Right lobe of liver (tissue), 6 donors: ENCODE results near the gene ATOX1. TPM values are rescaled to one million over a fixed set of nuclear protein-coding genes. Genes with fewer than 3 reads are reported as not detected.

ENCODE experiments used
- ATAC-seq, 4 donors: fragments of 200-7000 bp; cut with Tn5 transposase; one replicate each; pipeline ENCODE4 v1.9.1; 2020; ENCODE audit warnings: mild to moderate bottlenecking in 4 of 4, moderate library complexity in 4 of 4
- DNase-seq, 3 donors: peaks; one replicate each; pipeline ENCODE4 v3.0.0-alpha.2; 2020
- H3K27ac ChIP-seq, 3 donors: fragments of 200-600 bp; one replicate each; pipeline ENCODE4 v1.8.0; 2022
- H3K27me3 ChIP-seq, 2 donors: fragments of 200-600 bp; one replicate each; pipeline ENCODE4 v1.8.0; 2022
- H3K36me3 ChIP-seq, 4 donors: fragments of 200-600 bp; sonication (generic) in 1 of 4; one replicate each; pipeline versions ENCODE4 v1.5.1 to v1.8.0; 2017 to 2022; ENCODE audit warnings: control low read depth in 1 of 4
- H3K4me1 ChIP-seq, 4 donors: fragments of 200-600 bp; sonication (generic) in 1 of 4; one replicate each; pipeline versions ENCODE4 v1.5.1 to v1.8.0; 2017 to 2022; ENCODE audit warnings: control low read depth in 1 of 4
- H3K4me3 ChIP-seq, 3 donors: fragments of 200-600 bp; one replicate each; pipeline ENCODE4 v1.8.0; 2022
- H3K9me3 ChIP-seq, 4 donors: fragments of 200-600 bp; sonication (generic) in 1 of 4; one replicate each; pipeline versions ENCODE4 v1.5.1 to v1.8.0; 2017 to 2022; ENCODE audit warnings: control low read depth in 1 of 4
- POLR2A ChIP-seq: fragments of 450-650 bp; IDR thresholded peaks from one replicate; pipeline ENCODE4 v1.6.1; 2017; ENCODE audit warnings: antibody characterized with exemption, mild to moderate bottlenecking
- WGBS: methylation state at CpG from one replicate; pipeline ENCODE4 v1.1.6; 2018; ENCODE audit warnings: low coverage, low lambda C conversion rate; ENCODE audit not compliant: insufficient coverage; ENCODE audit errors: missing lambda C conversion rate; 5-methylcytosine and 5-hydroxymethylcytosine counted together
- intact Hi-C, 2 donors: fragments of 100-400 bp; cut with DNase I; formaldehyde crosslinking; loops; one replicate each; pipeline versions ENCODE4 v1.11.2 to v1.14.1; 2022
- total RNA-seq, 6 experiments: library from RNA; depleted of rRNA in 2 of 6; stranded (reverse); fragments of >200 nt in 2 of 6; fragmentation: NEBNext Ultra II Directional in 3 of 6; extraction: Animal tissue kit (Norgen Biotek cat#: 25700) in 3 of 6; gene quantifications; one replicate each; pipeline versions ENCODE4 v1.1.0 to v1.2.4, GENCODE V29; 2016 to 2023
- TF ChIP-seq, protein P1 (sequence below), 4 donors: fragments of 200-600 bp in 3 of 4; fragments of 450-650 bp in 1 of 4; IDR thresholded peaks; one replicate each; pipeline versions ENCODE4 v1.5.1 to v1.8.0; 2016 to 2022; ENCODE audit warnings: antibody characterized with exemption in 4 of 4, mild to moderate bottlenecking in 2 of 4
- donor health status: DM: no; HTN: yes; CAD: no.
- donor health status: DM: no; HTN: no; CAD: no.
- donor health status: DM: no; HTN: no; CAD: no.
- donor health status: DM: no; HTN: yes; CAD: no.
- donor health status: DM: no; HTN: yes; CAD: no.

The ATOX1 gene
- total RNA-seq, 6 experiments from 2014 or later, result 83.1 to 177 (median 96.7) TPM

DNA sequence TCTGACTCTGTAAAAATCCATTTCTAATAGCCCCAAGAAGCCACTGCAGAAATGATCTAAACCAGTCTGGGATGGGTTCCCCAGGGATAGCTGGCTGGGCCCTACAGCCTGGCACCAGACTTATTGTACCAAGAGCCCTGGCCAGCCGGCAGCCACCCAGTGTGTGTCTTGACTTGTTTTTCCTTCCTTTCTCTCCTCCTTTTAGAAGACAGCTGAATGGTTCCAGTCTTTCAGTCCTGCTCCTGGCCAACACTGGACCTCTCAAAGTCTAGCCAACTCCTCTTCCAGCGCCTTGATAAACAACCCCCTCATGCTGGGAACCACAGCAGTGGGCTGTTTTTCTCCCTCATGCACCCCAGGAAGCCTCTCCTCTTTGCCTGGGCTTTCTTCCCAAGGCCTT, 34.1 kb downstream of the ATOX1 start:
- no peak overlapping the region for H3K27ac ChIP-seq
- H3K4me1 ChIP-seq, result no peaks in the 10 kb centered on the region
- 100% methylated on average over 2 of the region's 2 CpGs for WGBS
- intact Hi-C loops, result no loop called here
- no peak overlapping the region for H3K4me3 ChIP-seq
- no peaks in the 10 kb centered on the region for H3K9me3 ChIP-seq
- DNase-seq (no peak), ATAC-seq (no peak)
- H3K36me3 ChIP-seq, result no peaks in the 10 kb centered on the region
- no peaks in the 10 kb centered on the region for H3K27me3 ChIP-seq
- TF ChIP-seq, protein P1, sequence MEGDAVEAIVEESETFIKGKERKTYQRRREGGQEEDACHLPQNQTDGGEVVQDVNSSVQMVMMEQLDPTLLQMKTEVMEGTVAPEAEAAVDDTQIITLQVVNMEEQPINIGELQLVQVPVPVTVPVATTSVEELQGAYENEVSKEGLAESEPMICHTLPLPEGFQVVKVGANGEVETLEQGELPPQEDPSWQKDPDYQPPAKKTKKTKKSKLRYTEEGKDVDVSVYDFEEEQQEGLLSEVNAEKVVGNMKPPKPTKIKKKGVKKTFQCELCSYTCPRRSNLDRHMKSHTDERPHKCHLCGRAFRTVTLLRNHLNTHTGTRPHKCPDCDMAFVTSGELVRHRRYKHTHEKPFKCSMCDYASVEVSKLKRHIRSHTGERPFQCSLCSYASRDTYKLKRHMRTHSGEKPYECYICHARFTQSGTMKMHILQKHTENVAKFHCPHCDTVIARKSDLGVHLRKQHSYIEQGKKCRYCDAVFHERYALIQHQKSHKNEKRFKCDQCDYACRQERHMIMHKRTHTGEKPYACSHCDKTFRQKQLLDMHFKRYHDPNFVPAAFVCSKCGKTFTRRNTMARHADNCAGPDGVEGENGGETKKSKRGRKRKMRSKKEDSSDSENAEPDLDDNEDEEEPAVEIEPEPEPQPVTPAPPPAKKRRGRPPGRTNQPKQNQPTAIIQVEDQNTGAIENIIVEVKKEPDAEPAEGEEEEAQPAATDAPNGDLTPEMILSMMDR (IDR thresholded peaks at IDR 0.05), result no peak
- no peak for TF ChIP-seq POLR2A

DNA sequence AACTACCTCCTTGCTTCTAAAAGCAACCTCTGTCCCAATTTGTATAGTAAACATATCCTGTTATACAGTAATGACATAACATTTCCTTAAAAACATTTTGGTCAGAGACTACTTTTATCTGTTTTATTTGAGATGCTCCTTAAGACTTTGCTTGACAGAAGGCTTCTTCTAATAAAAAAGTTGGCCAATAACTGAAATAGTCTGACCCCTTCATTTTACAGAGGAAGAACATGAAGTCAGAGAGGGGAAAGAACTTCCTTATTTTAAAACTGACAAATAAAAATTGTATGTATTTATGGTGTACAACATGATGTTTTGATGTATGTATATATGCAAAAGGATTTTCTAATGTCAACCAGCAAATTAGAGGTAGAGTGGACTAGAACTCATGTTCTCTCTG, 35.9 kb downstream of the ATOX1 start:
- Histone ChIP-seq H3K27me3 (no peaks in the 10 kb centered on the region), H3K36me3 (no peaks in the 10 kb centered on the region), H3K4me3 (no peak overlapping the region), H3K27ac (no peak overlapping the region), H3K4me1 (no peaks in the 10 kb centered on the region), H3K9me3 (no peaks in the 10 kb centered on the region)
- ATAC-seq (peak in 2 of 4 donors; percentile 27 to 55), DNase-seq (no peak)
- no peak for TF ChIP-seq POLR2A
- TF ChIP-seq, protein P1 (IDR thresholded peaks at IDR 0.05), result no peak
- intact Hi-C loops, result no loop called here

DNA sequence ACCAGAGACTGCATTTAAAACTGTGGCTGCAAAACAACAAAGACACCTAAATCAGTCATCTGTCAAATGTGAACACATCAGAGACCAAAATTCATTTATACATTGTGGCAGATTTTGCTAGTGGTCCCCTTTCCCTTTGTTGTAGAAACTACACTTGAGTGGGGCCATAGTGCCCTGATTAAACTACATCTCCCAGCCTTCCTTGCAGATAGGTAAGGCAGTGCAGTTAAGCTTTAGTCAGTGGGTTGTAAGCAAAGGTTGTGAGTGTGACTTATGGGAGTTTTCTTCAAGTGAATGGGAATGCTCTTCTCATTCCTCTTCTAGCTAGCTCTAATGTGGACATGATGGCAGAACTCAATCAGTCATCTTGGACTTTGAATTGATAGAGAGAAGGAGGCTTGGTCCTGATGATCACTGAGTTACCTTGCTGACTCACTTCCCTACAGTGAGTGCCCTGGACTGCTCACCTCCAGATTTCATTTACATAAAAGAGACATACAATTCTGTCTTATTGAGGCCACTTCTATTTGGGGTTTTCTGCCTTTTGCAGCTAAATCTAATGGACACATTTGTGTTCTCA, 36.5 kb downstream of the ATOX1 start:
- Histone ChIP-seq H3K4me1 (no peaks in the 10 kb centered on the region), H3K27ac (no peak overlapping the region), H3K36me3 (no peaks in the 10 kb centered on the region), H3K27me3 (no peaks in the 10 kb centered on the region), H3K4me3 (no peak overlapping the region), H3K9me3 (no peaks in the 10 kb centered on the region)
- DNase-seq (no peak), ATAC-seq (no peak)
- intact Hi-C loops, result no loop called here
- TF ChIP-seq, protein P1 (IDR thresholded peaks at IDR 0.05), result no peak
- no peak for TF ChIP-seq POLR2A

DNA sequence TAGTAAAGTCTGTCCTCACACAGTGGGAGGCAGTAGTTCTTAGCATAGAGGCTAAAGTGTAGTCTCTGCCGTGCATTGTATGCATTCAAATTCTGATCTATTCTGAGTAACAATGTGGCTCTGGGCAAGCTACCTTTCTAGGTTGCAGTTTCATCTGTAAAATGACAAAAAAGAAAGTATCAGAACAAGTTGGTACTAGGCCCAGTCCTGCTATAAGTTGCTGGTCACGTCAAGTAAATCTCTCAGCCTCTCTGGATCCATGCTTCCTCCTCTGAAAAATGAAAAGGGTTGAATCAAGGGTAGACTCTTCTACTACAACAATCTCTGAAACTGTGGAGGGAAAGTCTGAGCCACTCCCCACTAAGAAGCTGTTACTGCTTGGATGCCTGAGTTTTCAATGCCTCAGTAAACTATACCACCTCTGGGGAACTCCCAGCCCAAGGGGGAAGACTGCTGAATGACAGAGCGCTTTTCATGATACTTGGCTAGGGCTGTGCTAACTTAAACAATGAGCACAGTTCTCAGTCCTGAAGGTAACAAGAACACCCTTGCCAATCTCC, 37.3 kb downstream of the ATOX1 start:
- H3K4me1 ChIP-seq, result no peaks in the 10 kb centered on the region
- H3K4me3 ChIP-seq, result no peak overlapping the region
- no peak for DNase-seq
- no peak for ATAC-seq
- no peak overlapping the region for H3K27ac ChIP-seq
- WGBS, result 78% methylated on average over 3 of the region's 3 CpGs
- intact Hi-C loops, result no loop called here
- no peaks in the 10 kb centered on the region for H3K27me3 ChIP-seq
- no peaks in the 10 kb centered on the region for H3K36me3 ChIP-seq
- H3K9me3 ChIP-seq, result no peaks in the 10 kb centered on the region
- TF ChIP-seq, protein P1 (IDR thresholded peaks at IDR 0.05), result no peak
- TF ChIP-seq POLR2A, result no peak

DNA sequence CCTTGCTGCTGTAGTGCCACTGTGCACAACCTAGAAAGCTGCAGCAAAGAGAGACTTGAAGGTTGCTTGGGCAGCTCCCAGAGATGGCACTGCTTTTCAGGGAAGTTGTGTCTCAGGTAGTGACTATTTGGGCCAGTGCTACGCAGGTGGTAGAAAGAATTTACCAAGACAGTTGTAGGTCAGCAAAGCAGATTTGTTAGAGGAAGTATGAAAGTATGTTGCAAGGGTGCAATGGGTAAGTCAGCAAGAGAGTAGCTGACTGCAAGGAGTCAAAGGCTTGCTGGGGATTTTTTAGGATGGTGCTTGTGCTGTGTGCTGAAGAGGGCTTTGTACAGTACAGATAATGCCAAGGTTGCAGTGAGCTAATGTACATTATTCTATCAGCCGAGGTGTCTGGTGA, 38.2 kb downstream of the ATOX1 start:
- H3K9me3 ChIP-seq, result no peaks in the 10 kb centered on the region
- H3K4me3 ChIP-seq, result no peak overlapping the region
- no peaks in the 10 kb centered on the region for H3K36me3 ChIP-seq
- no peaks in the 10 kb centered on the region for H3K4me1 ChIP-seq
- TF ChIP-seq, protein P1 (IDR thresholded peaks at IDR 0.05), result no peak
- TF ChIP-seq POLR2A, result no peak
- ATAC-seq (peak in 3 of 4 donors; percentile 17 to 31 (median 20)), DNase-seq (no peak)
- H3K27ac ChIP-seq, result no peak overlapping the region
- WGBS, result 80% methylated on average over 2 of the region's 2 CpGs
- intact Hi-C loops, result no loop called here
- H3K27me3 ChIP-seq, result no peaks in the 10 kb centered on the region
